Astrocyte (in vitro differentiated cells and primary cell): ENCODE data around the gene TTC7B. TPM values are rescaled to one million over a fixed set of nuclear protein-coding genes. Genes with fewer than 3 reads are reported as not detected.

Experiments
- DNase-seq: peaks from one replicate; pipeline ENCODE4 v3.0.0-alpha.2; 2010; ENCODE audit warnings: low read depth
- FAIRE-seq: peaks from 2 replicates; lab custom pipeline; 2011; peaks lifted over from hg19 to GRCh38; lab: Jason Lieb, UNC
- H2AFZ ChIP-seq: 2 replicates; pipeline ENCODE4 v1.6.0; 2012; ENCODE audit warnings: low read depth, low read length, inconsistent platforms
- H3K27ac ChIP-seq: 2 replicates; pipeline ENCODE4 v1.5.1; 2011; ENCODE audit warnings: low read depth, low read length, inconsistent platforms
- H3K27me3 ChIP-seq: 2 replicates; pipeline ENCODE4 v1.6.0; 2011; ENCODE audit warnings: low read length, inconsistent platforms; ENCODE audit not compliant: insufficient read depth
- H3K36me3 ChIP-seq: 2 replicates; pipeline ENCODE4 v1.5.1; 2011; ENCODE audit warnings: low read length, inconsistent platforms; ENCODE audit not compliant: insufficient read depth
- H3K4me1 ChIP-seq: 2 replicates; pipeline ENCODE4 v1.5.1; 2011; ENCODE audit warnings: low read length, inconsistent platforms; ENCODE audit not compliant: insufficient read depth
- H3K4me2 ChIP-seq: 2 replicates; pipeline ENCODE4 v1.6.0; 2012; ENCODE audit warnings: low read length, inconsistent platforms
- H3K4me3 ChIP-seq: 2 replicates; pipeline ENCODE4 v1.5.1; 2011; ENCODE audit warnings: low read depth, mild to moderate bottlenecking, low read length, inconsistent platforms; ENCODE audit not compliant: insufficient read depth
- H3K79me2 ChIP-seq: 2 replicates; pipeline ENCODE4 v1.6.0; 2012; ENCODE audit warnings: mild to moderate bottlenecking, low read length, inconsistent platforms; ENCODE audit not compliant: insufficient read depth
- H3K9ac ChIP-seq: 2 replicates; pipeline ENCODE4 v1.6.0; 2012; ENCODE audit warnings: mild to moderate bottlenecking, low read length, inconsistent platforms
- H3K9me3 ChIP-seq: 2 replicates; pipeline ENCODE4 v1.5.1; 2012; ENCODE audit warnings: low read depth, mild to moderate bottlenecking, low read length, inconsistent platforms; ENCODE audit not compliant: insufficient read depth
- H4K20me1 ChIP-seq: 2 replicates; pipeline ENCODE4 v1.6.0; 2012; ENCODE audit warnings: low read length, inconsistent platforms; ENCODE audit not compliant: insufficient read depth
- H3K27ac Mint-ChIP-seq: one replicate; pipeline ENCODE4 v1.8.0; 2021; ENCODE audit warnings: mild to moderate bottlenecking, mixed read lengths; ENCODE audit not compliant: unreplicated experiment
- H3K27me3 Mint-ChIP-seq: one replicate; pipeline ENCODE4 v1.8.0; 2021; ENCODE audit warnings: low read depth, mixed read lengths; ENCODE audit not compliant: unreplicated experiment
- H3K36me3 Mint-ChIP-seq: one replicate; pipeline ENCODE4 v1.8.0; 2021; ENCODE audit warnings: low read depth, mixed read lengths; ENCODE audit not compliant: unreplicated experiment
- H3K4me1 Mint-ChIP-seq: one replicate; pipeline ENCODE4 v1.8.0; 2021; ENCODE audit warnings: low read depth, mixed read lengths; ENCODE audit not compliant: unreplicated experiment
- H3K4me3 Mint-ChIP-seq: one replicate; pipeline ENCODE4 v1.8.0; 2021; ENCODE audit warnings: mild to moderate bottlenecking, moderate library complexity, mixed read lengths; ENCODE audit not compliant: unreplicated experiment
- H3K9me3 Mint-ChIP-seq: one replicate; pipeline ENCODE4 v1.8.0; 2021; ENCODE audit warnings: mild to moderate bottlenecking, mixed read lengths; ENCODE audit not compliant: unreplicated experiment
- EZH2 ChIP-seq: IDR thresholded peaks from 2 replicates; pipeline ENCODE4 v1.6.1; 2012; ENCODE audit warnings: mild to moderate bottlenecking, low read length, inconsistent platforms; ENCODE audit not compliant: insufficient read depth
- total RNA-seq: library from RNA; stranded (reverse); gene quantifications from 2 replicates; pipeline ENCODE4 v1.2.1, GENCODE V29; 2021
- TF ChIP-seq, protein P1 (sequence below): IDR thresholded peaks from 2 replicates; pipeline ENCODE4 v1.5.1; 2011; ENCODE audit warnings: low read depth, mild to moderate bottlenecking, inconsistent platforms, low read length, moderate library complexity; ENCODE audit not compliant: insufficient read depth

TTC7B gene
- total RNA-seq, 1 donor from 2014 or later, result 42.1 TPM

DNA sequence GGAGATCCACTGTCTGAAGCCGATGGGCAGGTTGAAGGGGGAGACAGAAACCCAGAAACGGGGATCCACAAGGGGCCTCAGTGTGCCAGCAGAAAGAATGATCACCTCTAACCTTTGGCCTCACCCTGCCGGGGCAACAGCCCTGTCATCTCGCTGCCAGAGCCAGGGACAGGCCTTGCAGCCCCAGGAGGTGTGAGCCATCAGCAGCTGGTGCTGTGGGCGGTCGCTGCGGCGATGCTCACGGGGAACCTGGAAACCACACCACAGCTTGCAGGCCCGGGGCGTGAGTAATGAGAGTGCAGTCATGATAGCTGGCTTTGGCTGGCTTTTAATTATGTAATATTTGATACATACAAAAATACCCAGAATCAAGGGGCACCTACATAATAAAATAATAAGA lies 4.7 kb upstream of the TTC7B start:
- Histone ChIP-seq H3K27me3 (no peaks in the 10 kb centered on the region), H3K36me3 (no peaks in the 10 kb centered on the region), H3K79me2 (no peaks in the 10 kb centered on the region), H3K4me3 (no peak overlapping the region), H2AFZ (no peak overlapping the region), H4K20me1 (no peaks in the 10 kb centered on the region), H3K4me2 (no peak overlapping the region), H3K4me1 (peaks cover 5% of the 10 kb centered on the region), H3K9ac (no peak overlapping the region), H3K27ac (no peak overlapping the region), H3K9me3 (peaks cover 4% of the 10 kb centered on the region)
- DNase-seq (peak; percentile 75), FAIRE-seq (no peak)
- H3K4me1 Mint-ChIP-seq, result peaks cover 3% of the 10 kb centered on the region
- H3K9me3 Mint-ChIP-seq, result peaks cover 14% of the 10 kb centered on the region
- H3K27me3 Mint-ChIP-seq, result peaks cover 9% of the 10 kb centered on the region
- H3K36me3 Mint-ChIP-seq, result no peaks in the 10 kb centered on the region
- no peak overlapping the region for H3K27ac Mint-ChIP-seq
- no peak overlapping the region for H3K4me3 Mint-ChIP-seq
- TF ChIP-seq, protein P1, sequence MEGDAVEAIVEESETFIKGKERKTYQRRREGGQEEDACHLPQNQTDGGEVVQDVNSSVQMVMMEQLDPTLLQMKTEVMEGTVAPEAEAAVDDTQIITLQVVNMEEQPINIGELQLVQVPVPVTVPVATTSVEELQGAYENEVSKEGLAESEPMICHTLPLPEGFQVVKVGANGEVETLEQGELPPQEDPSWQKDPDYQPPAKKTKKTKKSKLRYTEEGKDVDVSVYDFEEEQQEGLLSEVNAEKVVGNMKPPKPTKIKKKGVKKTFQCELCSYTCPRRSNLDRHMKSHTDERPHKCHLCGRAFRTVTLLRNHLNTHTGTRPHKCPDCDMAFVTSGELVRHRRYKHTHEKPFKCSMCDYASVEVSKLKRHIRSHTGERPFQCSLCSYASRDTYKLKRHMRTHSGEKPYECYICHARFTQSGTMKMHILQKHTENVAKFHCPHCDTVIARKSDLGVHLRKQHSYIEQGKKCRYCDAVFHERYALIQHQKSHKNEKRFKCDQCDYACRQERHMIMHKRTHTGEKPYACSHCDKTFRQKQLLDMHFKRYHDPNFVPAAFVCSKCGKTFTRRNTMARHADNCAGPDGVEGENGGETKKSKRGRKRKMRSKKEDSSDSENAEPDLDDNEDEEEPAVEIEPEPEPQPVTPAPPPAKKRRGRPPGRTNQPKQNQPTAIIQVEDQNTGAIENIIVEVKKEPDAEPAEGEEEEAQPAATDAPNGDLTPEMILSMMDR, result no peak
- TF ChIP-seq EZH2, result no peak

DNA sequence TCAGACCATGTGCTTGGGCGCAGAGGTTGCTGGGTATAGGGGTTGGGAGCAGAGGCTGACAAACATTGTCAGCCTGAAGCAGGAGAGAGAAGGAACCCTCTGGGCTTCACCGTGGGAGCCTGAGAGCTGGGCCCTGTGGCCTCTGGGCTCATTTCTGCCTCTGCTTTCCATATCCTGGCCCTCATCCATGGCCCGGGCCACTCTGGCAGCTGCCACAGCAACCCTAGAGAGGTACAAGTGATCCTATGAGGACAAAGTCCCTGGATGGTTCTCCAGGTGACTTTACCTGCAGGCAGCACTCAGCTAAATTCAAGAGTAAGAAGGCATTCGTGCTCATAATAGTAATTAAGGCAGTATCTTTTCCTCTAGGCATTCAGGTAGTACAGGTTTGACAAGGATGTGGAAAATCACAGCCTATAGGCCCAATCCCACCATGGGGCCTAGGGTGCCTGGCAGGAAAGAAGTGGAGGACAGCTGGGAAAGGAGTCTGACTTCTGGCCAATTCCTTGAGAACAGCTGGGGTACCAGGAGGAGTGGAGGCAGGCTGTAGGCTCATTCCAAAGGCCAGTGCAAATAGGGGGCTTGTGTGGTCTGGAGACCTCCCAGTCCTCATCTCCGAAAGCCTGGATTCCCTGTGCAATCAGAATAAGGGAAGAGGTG lies 3.6 kb upstream of the TTC7B start:
- Histone ChIP-seq H3K79me2 (peaks cover 8% of the 10 kb centered on the region), H3K4me3 (no peak overlapping the region), H3K36me3 (no peaks in the 10 kb centered on the region), H3K4me1 (peaks cover 8% of the 10 kb centered on the region), H3K27ac (no peak overlapping the region), H3K27me3 (no peaks in the 10 kb centered on the region), H2AFZ (no peak overlapping the region), H3K9me3 (peaks cover 4% of the 10 kb centered on the region), H3K9ac (no peak overlapping the region), H3K4me2 (no peak overlapping the region), H4K20me1 (peaks cover 6% of the 10 kb centered on the region)
- peaks cover 9% of the 10 kb centered on the region for H3K27me3 Mint-ChIP-seq
- TF ChIP-seq EZH2, result no peak
- TF ChIP-seq, protein P1, result no peak
- H3K9me3 Mint-ChIP-seq, result peaks cover 14% of the 10 kb centered on the region
- no peak for FAIRE-seq
- peaks cover 6% of the 10 kb centered on the region for H3K4me1 Mint-ChIP-seq
- peaks cover 3% of the 10 kb centered on the region for H3K36me3 Mint-ChIP-seq
- H3K4me3 Mint-ChIP-seq, result no peak overlapping the region
- DNase-seq, result no peak
- no peak overlapping the region for H3K27ac Mint-ChIP-seq

DNA sequence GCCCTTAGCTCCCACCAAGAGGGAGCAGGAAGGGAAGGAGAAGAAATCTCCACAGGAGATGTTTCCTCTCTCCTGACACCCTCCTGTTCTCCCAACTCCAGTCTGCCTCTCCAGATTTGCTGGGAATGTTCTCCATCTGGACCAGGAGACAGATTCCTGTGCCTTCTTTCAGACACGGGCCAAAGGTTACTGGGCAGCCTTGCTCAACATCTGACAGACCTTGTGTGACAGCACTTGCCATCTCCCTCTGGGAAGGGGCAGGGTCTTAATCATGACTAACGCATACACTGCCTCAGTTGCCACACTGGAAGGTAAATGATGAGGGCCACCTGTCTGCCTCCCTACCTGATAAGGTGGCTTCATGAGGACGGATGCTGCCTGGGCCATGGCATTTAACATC lies 2.5 kb upstream of the TTC7B start:
- peaks cover 9% of the 10 kb centered on the region for H3K9me3 Mint-ChIP-seq
- FAIRE-seq (no peak), DNase-seq (no peak)
- Histone ChIP-seq H3K27ac (no peak overlapping the region), H3K4me2 (no peak overlapping the region), H3K4me1 (peaks cover 8% of the 10 kb centered on the region), H3K4me3 (no peak overlapping the region), H3K79me2 (peaks cover 20% of the 10 kb centered on the region), H3K9ac (no peak overlapping the region), H4K20me1 (peaks cover 17% of the 10 kb centered on the region), H3K36me3 (no peaks in the 10 kb centered on the region), H3K9me3 (peaks cover 4% of the 10 kb centered on the region), H2AFZ (no peak overlapping the region), H3K27me3 (no peaks in the 10 kb centered on the region)
- TF ChIP-seq, protein P1, result no peak
- no peak for TF ChIP-seq EZH2
- H3K36me3 Mint-ChIP-seq, result peaks cover 3% of the 10 kb centered on the region
- H3K27me3 Mint-ChIP-seq, result peaks cover 9% of the 10 kb centered on the region
- H3K27ac Mint-ChIP-seq, result no peak overlapping the region
- H3K4me3 Mint-ChIP-seq, result no peak overlapping the region
- peaks cover 6% of the 10 kb centered on the region for H3K4me1 Mint-ChIP-seq
